ENCODE data around the gene PLPPR1. TPM values are rescaled to one million over a fixed set of nuclear protein-coding genes. Genes with fewer than 3 reads are reported as not detected.

The PLPPR1 gene
- total RNA-seq, 1 donor from 2014 or later, result not detected

DNA sequence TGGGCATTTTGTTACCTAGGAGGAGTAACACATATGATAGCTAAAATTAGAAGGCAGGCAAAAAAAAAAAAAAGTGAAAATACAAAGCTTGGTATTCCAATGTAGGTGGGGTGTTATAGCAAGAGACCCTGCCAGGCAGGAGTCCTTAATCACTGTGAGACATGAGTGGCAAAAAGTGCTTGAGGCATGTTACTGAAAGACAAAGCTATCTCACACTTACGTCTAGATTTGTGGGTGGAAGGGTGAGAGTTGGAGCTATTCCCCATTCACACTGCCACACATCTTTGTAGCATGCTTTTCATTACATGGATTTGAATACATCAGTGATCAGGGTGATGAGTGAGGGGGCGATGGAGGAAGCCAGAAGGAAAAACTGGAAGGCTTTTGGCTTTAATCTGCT lies 2.6 kb upstream of the PLPPR1 start:
- Histone ChIP-seq H3K4me1 (peaks cover 10% of the 10 kb centered on the region), H3K27ac (no peak overlapping the region), H3K4me3 (no peak overlapping the region), H3K36me3 (no peaks in the 10 kb centered on the region), H3K9me3 (no peaks in the 10 kb centered on the region), H3K27me3 (no peaks in the 10 kb centered on the region)
- intact Hi-C loops (cut with DNase I), result no loop called here
- TF ChIP-seq CTCF (IDR thresholded peaks at IDR 0.05) (no peak), POLR2A (IDR thresholded peaks at IDR 0.05) (no peak), POLR2AphosphoS5 (IDR thresholded peaks at IDR 0.05; ENCODE audit: insufficient read depth in 1 of 2, low read depth in 1 of 2) (no peak)
- no peak for DNase-seq (ENCODE audit: extremely low spot score in 2 of 2)

- intact Hi-C loops (cut with DNase I), result no loop called here
- TF ChIP-seq POLR2AphosphoS5 (IDR thresholded peaks at IDR 0.05; ENCODE audit: insufficient read depth in 1 of 2, low read depth in 1 of 2) (no peak), POLR2A (IDR thresholded peaks at IDR 0.05) (no peak), CTCF (IDR thresholded peaks at IDR 0.05) (no peak)
- Histone ChIP-seq H3K4me3 (no peak overlapping the region), H3K9me3 (no peaks in the 10 kb centered on the region), H3K27ac (no peak overlapping the region), H3K36me3 (no peaks in the 10 kb centered on the region), H3K27me3 (no peaks in the 10 kb centered on the region), H3K4me1 (peaks cover 10% of the 10 kb centered on the region)
- no peak for DNase-seq (ENCODE audit: extremely low spot score in 2 of 2)
These were observed 1.7 kb upstream of the PLPPR1 start for GRCh38 chr9:101026824-101027223.

- Histone ChIP-seq H3K4me3 (no peak overlapping the region), H3K4me1 (peaks cover 10% of the 10 kb centered on the region), H3K9me3 (no peaks in the 10 kb centered on the region), H3K36me3 (no peaks in the 10 kb centered on the region), H3K27ac (no peak overlapping the region), H3K27me3 (no peaks in the 10 kb centered on the region)
- TF ChIP-seq POLR2A (IDR thresholded peaks at IDR 0.05), result no peak
- no peak for TF ChIP-seq POLR2AphosphoS5 (IDR thresholded peaks at IDR 0.05; ENCODE audit: insufficient read depth in 1 of 2, low read depth in 1 of 2)
- TF ChIP-seq CTCF (IDR thresholded peaks at IDR 0.05), result no peak
- intact Hi-C loops (cut with DNase I), result no loop called here
- DNase-seq (ENCODE audit: extremely low spot score in 2 of 2), result no peak
These were observed 1.3 kb upstream of the PLPPR1 start for GRCh38 chr9:101027236-101027635.

DNA sequence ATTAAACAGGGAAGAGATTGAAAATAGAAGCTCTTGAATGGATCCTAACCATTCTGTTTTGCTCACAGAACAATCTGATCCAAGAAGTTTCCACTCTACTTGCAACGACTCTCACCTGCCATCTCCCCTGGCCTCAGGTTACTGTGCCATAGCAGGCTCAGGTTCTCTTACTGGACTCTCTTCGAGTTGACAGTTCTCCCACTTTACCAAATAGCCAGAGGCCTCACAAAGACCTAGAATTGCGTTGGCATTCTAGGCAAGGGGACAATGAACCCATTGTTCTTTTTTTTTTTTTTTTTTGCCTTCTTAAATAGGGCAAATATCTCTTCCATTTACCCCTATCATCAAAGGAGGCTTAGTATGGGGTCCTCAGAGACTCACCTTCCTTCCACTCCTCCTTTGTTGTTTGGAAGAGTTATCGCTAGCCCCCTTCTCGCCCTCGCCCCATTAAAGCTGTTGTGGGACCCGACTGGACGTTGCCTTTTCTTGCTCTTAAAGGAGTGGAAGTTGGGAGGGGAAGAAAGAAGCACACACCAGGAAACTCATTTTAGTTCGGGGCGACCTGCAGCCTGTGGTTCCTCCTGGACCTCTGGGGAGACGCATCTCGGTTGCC lies 688 bp upstream of the PLPPR1 start:
- intact Hi-C loops (cut with DNase I), result no loop called here
- H3K4me1 ChIP-seq, result peaks cover 10% of the 10 kb centered on the region
- no peaks in the 10 kb centered on the region for H3K9me3 ChIP-seq
- H3K36me3 ChIP-seq, result no peaks in the 10 kb centered on the region
- no peak overlapping the region for H3K27ac ChIP-seq
- TF ChIP-seq POLR2AphosphoS5 (IDR thresholded peaks at IDR 0.05; ENCODE audit: insufficient read depth in 1 of 2, low read depth in 1 of 2) (no peak), CTCF (IDR thresholded peaks at IDR 0.05) (no peak), POLR2A (IDR thresholded peaks at IDR 0.05) (no peak)
- DNase-seq (ENCODE audit: extremely low spot score in 2 of 2), result no peak
- H3K27me3 ChIP-seq, result no peaks in the 10 kb centered on the region
- H3K4me3 ChIP-seq, result peak overlapping the region in 1 of 2 donors; percentile 30

GRCh38 chr9:101029315-101030085 lies 973 bp downstream of the PLPPR1 start:
- no peak overlapping the region for H3K27ac ChIP-seq
- peak overlapping the region in 1 of 2 donors; percentile 30 for H3K4me3 ChIP-seq
- TF ChIP-seq CTCF (IDR thresholded peaks at IDR 0.05) (no peak), POLR2A (IDR thresholded peaks at IDR 0.05) (no peak), POLR2AphosphoS5 (IDR thresholded peaks at IDR 0.05; ENCODE audit: insufficient read depth in 1 of 2, low read depth in 1 of 2) (no peak)
- DNase-seq (ENCODE audit: extremely low spot score in 2 of 2), result no peak
- intact Hi-C loops (cut with DNase I), result no loop called here
- H3K36me3 ChIP-seq, result no peaks in the 10 kb centered on the region
- H3K27me3 ChIP-seq, result no peaks in the 10 kb centered on the region
- no peaks in the 10 kb centered on the region for H3K9me3 ChIP-seq
- H3K4me1 ChIP-seq, result peaks cover 10% of the 10 kb centered on the region
